Upper lobe of left lung (tissue), 4 donors: ENCODE results near the gene KRTAP16-1.

Source experiments
- POLR2A ChIP-seq, 4 donors: fragments of 450-650 bp; IDR thresholded peaks; one replicate each; pipeline ENCODE4 v1.5.1; 2016 to 2017; ENCODE audit warnings: antibody characterized with exemption in 4 of 4, mild to moderate bottlenecking in 2 of 4
- POLR2AphosphoS5 ChIP-seq, 2 donors: sonication (generic); formaldehyde crosslinking; IDR thresholded peaks; one replicate each; pipeline ENCODE4 v1.5.1; 2017; ENCODE audit warnings: antibody characterized with exemption in 2 of 2
- TF ChIP-seq, protein P1 (sequence below), 6 experiments: fragments of 450-650 bp in 4 of 6; fragments of 200-600 bp in 2 of 6; sonication (generic) in 2 of 6; IDR thresholded peaks; one replicate each; pipeline ENCODE4 v1.5.1; 2016 to 2019; ENCODE audit warnings: antibody characterized with exemption in 6 of 6

DNA sequence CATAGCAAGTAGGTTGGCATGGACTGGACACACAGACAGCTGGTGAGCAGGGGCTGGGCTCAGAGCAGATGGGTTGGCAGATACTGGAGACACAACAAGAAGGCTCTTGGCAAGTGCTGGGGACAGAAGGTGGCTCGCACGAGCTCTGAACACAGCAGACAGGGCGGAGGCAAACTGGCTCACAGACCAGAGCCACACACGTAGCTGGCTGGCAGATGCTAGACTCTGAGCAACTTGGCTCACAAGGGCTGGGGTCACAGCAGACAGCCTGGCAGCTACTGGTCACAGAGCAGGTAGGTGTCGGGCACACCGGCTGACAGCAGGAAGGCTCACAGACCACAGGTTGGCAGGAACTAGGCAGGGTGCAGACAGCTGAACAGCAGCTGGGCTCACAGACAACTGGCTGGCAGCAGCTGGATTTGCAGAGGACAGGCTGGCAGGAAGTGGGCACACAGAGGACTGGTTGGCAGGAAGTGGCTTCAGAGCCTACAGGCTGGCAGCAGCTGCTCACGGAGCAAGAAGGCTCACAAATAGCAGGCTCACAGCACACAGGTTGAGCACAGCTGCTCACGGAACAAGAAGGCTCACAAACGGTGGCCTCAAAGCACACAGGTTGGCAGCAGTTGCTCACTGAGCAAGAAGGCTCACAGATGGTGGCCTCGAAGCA lies 725 bp downstream of the KRTAP16-1 start:
- no peak for TF ChIP-seq POLR2A (IDR thresholded peaks at IDR 0.05)
- TF ChIP-seq, protein P1, sequence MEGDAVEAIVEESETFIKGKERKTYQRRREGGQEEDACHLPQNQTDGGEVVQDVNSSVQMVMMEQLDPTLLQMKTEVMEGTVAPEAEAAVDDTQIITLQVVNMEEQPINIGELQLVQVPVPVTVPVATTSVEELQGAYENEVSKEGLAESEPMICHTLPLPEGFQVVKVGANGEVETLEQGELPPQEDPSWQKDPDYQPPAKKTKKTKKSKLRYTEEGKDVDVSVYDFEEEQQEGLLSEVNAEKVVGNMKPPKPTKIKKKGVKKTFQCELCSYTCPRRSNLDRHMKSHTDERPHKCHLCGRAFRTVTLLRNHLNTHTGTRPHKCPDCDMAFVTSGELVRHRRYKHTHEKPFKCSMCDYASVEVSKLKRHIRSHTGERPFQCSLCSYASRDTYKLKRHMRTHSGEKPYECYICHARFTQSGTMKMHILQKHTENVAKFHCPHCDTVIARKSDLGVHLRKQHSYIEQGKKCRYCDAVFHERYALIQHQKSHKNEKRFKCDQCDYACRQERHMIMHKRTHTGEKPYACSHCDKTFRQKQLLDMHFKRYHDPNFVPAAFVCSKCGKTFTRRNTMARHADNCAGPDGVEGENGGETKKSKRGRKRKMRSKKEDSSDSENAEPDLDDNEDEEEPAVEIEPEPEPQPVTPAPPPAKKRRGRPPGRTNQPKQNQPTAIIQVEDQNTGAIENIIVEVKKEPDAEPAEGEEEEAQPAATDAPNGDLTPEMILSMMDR (IDR thresholded peaks at IDR 0.05) = no peak
- TF ChIP-seq POLR2AphosphoS5 (IDR thresholded peaks at IDR 0.05) = peak in 1 of 2 donors; percentile 11
